MM.1S (cell line): ENCODE measurements around the gene IGF1R.

Experiments used
- DNase-seq: peaks from one replicate; pipeline ENCODE4 v3.0.0-alpha.2; 2015
- H2AFZ ChIP-seq: fragments of 300-600 bp; sonication (generic); 2 replicates; pipeline ENCODE4 v1.6.0; 2016; ENCODE audit warnings: antibody characterized with exemption, low read length
- H3F3A ChIP-seq: fragments of 300-600 bp; sonication (generic); 2 replicates; pipeline ENCODE4 v1.6.1; 2016; ENCODE audit warnings: mild to moderate bottlenecking, antibody characterized with exemption, low read length, moderate library complexity, mixed read lengths; ENCODE audit not compliant: insufficient read depth
- H3K27ac ChIP-seq: fragments of 300-600 bp; sonication (generic); 2 replicates; pipeline ENCODE4 v1.5.1; 2016; ENCODE audit warnings: mild to moderate bottlenecking, low read length
- H3K27me3 ChIP-seq: fragments of 300-600 bp; sonication (generic); replicated peaks from 2 replicates; pipeline ENCODE4 v1.6.0; 2016; ENCODE audit warnings: low read length; ENCODE audit not compliant: insufficient read depth
- H3K36me3 ChIP-seq: fragments of 300-600 bp; sonication (generic); replicated peaks from 2 replicates; pipeline ENCODE4 v1.6.1; 2016; ENCODE audit warnings: mild to moderate bottlenecking, low read length, mixed read lengths; ENCODE audit not compliant: insufficient read depth
- H3K4me1 ChIP-seq: fragments of 300-600 bp; sonication (generic); 2 replicates; pipeline ENCODE4 v1.6.1; 2016; ENCODE audit warnings: low read length, mixed read lengths
- H3K4me2 ChIP-seq: fragments of 300-600 bp; sonication (generic); 2 replicates; pipeline ENCODE4 v1.6.0; 2016; ENCODE audit warnings: low read depth, low read length
- H3K4me3 ChIP-seq: fragments of 300-600 bp; sonication (generic); 2 replicates; pipeline ENCODE4 v1.5.1; 2016; ENCODE audit warnings: low read length, mixed read lengths
- H3K79me2 ChIP-seq: fragments of 300-600 bp; sonication (generic); 2 replicates; pipeline ENCODE4 v1.6.1; 2016; ENCODE audit warnings: mixed run types, low read length, mixed read lengths
- H3K9ac ChIP-seq: fragments of 300-600 bp; sonication (generic); 2 replicates; pipeline ENCODE4 v1.6.1; 2016; ENCODE audit warnings: low read length, mixed read lengths
- H3K9me2 ChIP-seq: fragments of 300-600 bp; sonication (generic); replicated peaks from 2 replicates; pipeline ENCODE4 v1.6.1; 2016; ENCODE audit warnings: mild to moderate bottlenecking, low read length, mixed read lengths; ENCODE audit not compliant: insufficient read depth
- H3K9me3 ChIP-seq: fragments of 300-600 bp; sonication (generic); replicated peaks from 2 replicates; pipeline ENCODE4 v1.6.1; 2016; ENCODE audit warnings: mild to moderate bottlenecking, low read length, mixed read lengths; ENCODE audit not compliant: insufficient read depth
- H4K20me1 ChIP-seq: fragments of 300-600 bp; sonication (generic); 2 replicates; pipeline ENCODE4 v1.6.1; 2016; ENCODE audit warnings: mild to moderate bottlenecking, low read length, moderate library complexity, mixed read lengths; ENCODE audit not compliant: insufficient read depth
- CTCF ChIP-seq: fragments of 300-600 bp; sonication (generic); IDR thresholded peaks from 2 replicates; pipeline ENCODE4 v1.5.1; 2016; ENCODE audit warnings: antibody characterized with exemption, low read length, mixed read lengths
- EZH2 ChIP-seq: fragments of 300-600 bp; sonication (generic); optimal IDR thresholded peaks from 2 replicates; pipeline ENCODE3; 2017; ENCODE audit warnings: low read depth, mild to moderate bottlenecking, antibody characterized with exemption, low read length, mixed read lengths
- EZH2phosphoT487 ChIP-seq: fragments of 300-600 bp; sonication (generic); IDR thresholded peaks from 2 replicates; pipeline ENCODE4 v1.6.1; 2018; ENCODE audit warnings: antibody characterized with exemption, low read length

Gene IGF1R

GRCh38 chr15:98801234-98801561 is 152.9 kb downstream of the IGF1R start:
- H3K79me2 ChIP-seq, result peaks cover 68% of the 10 kb centered on the region
- no peaks in the 10 kb centered on the region for H3K27me3 ChIP-seq
- H3F3A ChIP-seq, result no peaks in the 10 kb centered on the region
- H3K36me3 ChIP-seq, result no peaks in the 10 kb centered on the region
- H3K9me3 ChIP-seq, result no peaks in the 10 kb centered on the region
- no peak for DNase-seq
- TF ChIP-seq EZH2phosphoT487 (no peak), EZH2 (no peak), CTCF (no peak)
- H3K9ac ChIP-seq, result no peak overlapping the region
- H3K27ac ChIP-seq, result no peak overlapping the region
- no peaks in the 10 kb centered on the region for H3K4me1 ChIP-seq
- no peak overlapping the region for H3K4me2 ChIP-seq
- no peak overlapping the region for H3K4me3 ChIP-seq
- H3K9me2 ChIP-seq, result no peaks in the 10 kb centered on the region
- no peak overlapping the region for H2AFZ ChIP-seq
- H4K20me1 ChIP-seq, result no peaks in the 10 kb centered on the region; the same call in 1 of the 2 replicates

GRCh38 chr15:98802187-98802586 is 153.8 kb downstream of the IGF1R start:
- H3F3A ChIP-seq, result no peaks in the 10 kb centered on the region
- no peaks in the 10 kb centered on the region for H3K27me3 ChIP-seq
- no peak for TF ChIP-seq EZH2
- TF ChIP-seq CTCF, result no peak
- TF ChIP-seq EZH2phosphoT487, result no peak
- H3K9me3 ChIP-seq, result no peaks in the 10 kb centered on the region
- H3K9ac ChIP-seq, result no peak overlapping the region
- H3K9me2 ChIP-seq, result no peaks in the 10 kb centered on the region
- no peaks in the 10 kb centered on the region for H3K36me3 ChIP-seq
- H3K79me2 ChIP-seq, result peaks cover 67% of the 10 kb centered on the region
- no peak overlapping the region for H3K27ac ChIP-seq
- H3K4me1 ChIP-seq, result no peaks in the 10 kb centered on the region
- H2AFZ ChIP-seq, result no peak overlapping the region
- no peak for DNase-seq
- H3K4me2 ChIP-seq, result no peak overlapping the region
- no peak overlapping the region for H3K4me3 ChIP-seq
- no peaks in the 10 kb centered on the region; the same call in 1 of the 2 replicates for H4K20me1 ChIP-seq

GRCh38 chr15:98803228-98804056 is 155.1 kb downstream of the IGF1R start:
- Histone ChIP-seq H3K9me3 (no peaks in the 10 kb centered on the region), H3K4me2 (no peak overlapping the region), H3K9me2 (no peaks in the 10 kb centered on the region), H3K27ac (no peak overlapping the region), H3K36me3 (no peaks in the 10 kb centered on the region), H3K79me2 (peaks cover 65% of the 10 kb centered on the region), H3F3A (no peaks in the 10 kb centered on the region), H3K9ac (no peak overlapping the region), H3K27me3 (no peaks in the 10 kb centered on the region), H2AFZ (no peak overlapping the region), H4K20me1 (no peaks in the 10 kb centered on the region), H3K4me1 (no peaks in the 10 kb centered on the region), H3K4me3 (no peak overlapping the region)
- TF ChIP-seq EZH2phosphoT487, result no peak
- no peak for TF ChIP-seq EZH2
- no peak for TF ChIP-seq CTCF
- no peak for DNase-seq
